B cell (primary cell): ENCODE results near the gene SLU7.

Source experiments
- EZH2 ChIP-seq: IDR thresholded peaks from 2 replicates; pipeline ENCODE4 v1.6.1; 2012; ENCODE audit warnings: borderline replicate concordance, low read depth, mild to moderate bottlenecking, moderate library complexity, low read length; ENCODE audit not compliant: insufficient read depth, poor library complexity, severe bottlenecking
- TF ChIP-seq, protein P1 (sequence below): fragments of 200-600 bp; IDR thresholded peaks from one replicate; pipeline ENCODE4 v1.8.0; 2022; ENCODE audit warnings: antibody characterized with exemption, mild to moderate bottlenecking

GRCh38 chr5:160361624-160362228 lies 57.2 kb downstream of the SLU7 start:
- TF ChIP-seq, protein P1, sequence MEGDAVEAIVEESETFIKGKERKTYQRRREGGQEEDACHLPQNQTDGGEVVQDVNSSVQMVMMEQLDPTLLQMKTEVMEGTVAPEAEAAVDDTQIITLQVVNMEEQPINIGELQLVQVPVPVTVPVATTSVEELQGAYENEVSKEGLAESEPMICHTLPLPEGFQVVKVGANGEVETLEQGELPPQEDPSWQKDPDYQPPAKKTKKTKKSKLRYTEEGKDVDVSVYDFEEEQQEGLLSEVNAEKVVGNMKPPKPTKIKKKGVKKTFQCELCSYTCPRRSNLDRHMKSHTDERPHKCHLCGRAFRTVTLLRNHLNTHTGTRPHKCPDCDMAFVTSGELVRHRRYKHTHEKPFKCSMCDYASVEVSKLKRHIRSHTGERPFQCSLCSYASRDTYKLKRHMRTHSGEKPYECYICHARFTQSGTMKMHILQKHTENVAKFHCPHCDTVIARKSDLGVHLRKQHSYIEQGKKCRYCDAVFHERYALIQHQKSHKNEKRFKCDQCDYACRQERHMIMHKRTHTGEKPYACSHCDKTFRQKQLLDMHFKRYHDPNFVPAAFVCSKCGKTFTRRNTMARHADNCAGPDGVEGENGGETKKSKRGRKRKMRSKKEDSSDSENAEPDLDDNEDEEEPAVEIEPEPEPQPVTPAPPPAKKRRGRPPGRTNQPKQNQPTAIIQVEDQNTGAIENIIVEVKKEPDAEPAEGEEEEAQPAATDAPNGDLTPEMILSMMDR = no peak
- no peak for TF ChIP-seq EZH2
